GM06990 (cell line): ENCODE results near the gene LRRC59.

ENCODE experiments used
- DNase-seq: peaks from one replicate; pipeline ENCODE4 v3.0.0-alpha.2; 2011; ENCODE audit not compliant: insufficient read length; ENCODE audit errors: extremely low read depth
- H3K27me3 ChIP-seq: replicated peaks from 2 replicates; pipeline ENCODE4 v1.6.0; 2011; ENCODE audit warnings: low read length; ENCODE audit not compliant: control insufficient read depth, insufficient read depth
- H3K36me3 ChIP-seq: 2 replicates; pipeline ENCODE4 v1.5.1; 2011; ENCODE audit warnings: low read length; ENCODE audit not compliant: control insufficient read depth, insufficient read depth
- H3K4me3 ChIP-seq: replicated peaks from 2 replicates; pipeline ENCODE4 v1.5.1; 2011; ENCODE audit warnings: low read depth, mild to moderate bottlenecking, control low read depth, low read length
- CTCF ChIP-seq: IDR thresholded peaks from 2 replicates; pipeline ENCODE4 v1.5.1; 2011; ENCODE audit warnings: low read length, control low read depth, mild to moderate bottlenecking, inconsistent platforms; ENCODE audit not compliant: insufficient read depth, poor library complexity, severe bottlenecking

The LRRC59 gene

GRCh38 chr17:50356892-50357510, 40.3 kb downstream of the LRRC59 start:
- no peak overlapping the region for H3K4me3 ChIP-seq
- no peaks in the 10 kb centered on the region for H3K27me3 ChIP-seq
- H3K36me3 ChIP-seq = peaks cover 29% of the 10 kb centered on the region
- no peak for TF ChIP-seq CTCF
- DNase-seq = no peak

- H3K36me3 ChIP-seq = peaks cover 29% of the 10 kb centered on the region
- TF ChIP-seq CTCF = no peak
These were observed 40.9 kb downstream of the LRRC59 start for GRCh38 chr17:50356418-50356817.

GRCh38 chr17:50355701-50356341, 41.5 kb downstream of the LRRC59 start:
- H3K4me3 ChIP-seq = no peak overlapping the region
- TF ChIP-seq CTCF = no peak
- H3K36me3 ChIP-seq = peaks cover 29% of the 10 kb centered on the region

More at GRCh38 chr17:50356418-50356817, 40.9 kb downstream of the LRRC59 start:
- Histone ChIP-seq H3K4me3 (no peak overlapping the region), H3K27me3 (no peaks in the 10 kb centered on the region)
- DNase-seq = no peak

GRCh38 chr17:50355336-50355700, 42.0 kb downstream of the LRRC59 start:
- Histone ChIP-seq H3K4me3 (no peak overlapping the region), H3K36me3 (peaks cover 29% of the 10 kb centered on the region), H3K27me3 (no peaks in the 10 kb centered on the region)
- TF ChIP-seq CTCF = no peak
- DNase-seq = no peak

More at GRCh38 chr17:50355701-50356341, 41.5 kb downstream of the LRRC59 start:
- no peak for DNase-seq
- H3K27me3 ChIP-seq = no peaks in the 10 kb centered on the region

- TF ChIP-seq CTCF = no peak
- Histone ChIP-seq H3K36me3 (peaks cover 29% of the 10 kb centered on the region), H3K4me3 (no peak overlapping the region), H3K27me3 (no peaks in the 10 kb centered on the region)
- DNase-seq = no peak
These were observed 42.5 kb downstream of the LRRC59 start for GRCh38 chr17:50354776-50355175.

GRCh38 chr17:50354198-50354597, 43.1 kb downstream of the LRRC59 start:
- TF ChIP-seq CTCF = no peak
- no peak for DNase-seq
- Histone ChIP-seq H3K4me3 (no peak overlapping the region), H3K27me3 (no peaks in the 10 kb centered on the region), H3K36me3 (peaks cover 26% of the 10 kb centered on the region)
